ENCODE results near the gene AUTS2.

AUTS2 gene

DNA sequence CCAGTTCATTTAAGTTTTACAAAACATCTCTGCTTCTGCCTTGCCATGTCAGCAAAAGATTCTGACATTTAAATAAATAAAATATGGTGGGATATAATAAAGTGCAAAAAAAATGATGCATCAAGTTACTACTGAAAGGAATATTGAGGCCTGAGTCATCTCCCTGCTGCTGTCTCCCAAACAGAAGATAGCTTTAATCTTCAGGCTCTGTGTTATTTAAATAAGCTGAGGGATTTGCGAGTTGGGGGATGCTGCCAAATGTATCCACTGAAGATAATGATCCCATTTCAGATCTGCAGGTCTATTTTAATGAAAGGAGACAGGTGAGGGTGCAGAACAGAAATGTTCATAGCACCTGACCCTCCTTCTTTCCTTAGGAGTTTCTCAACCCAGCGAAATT, 720.8 kb downstream of the AUTS2 start (continued):
- TF ChIP-seq, protein P1, sequence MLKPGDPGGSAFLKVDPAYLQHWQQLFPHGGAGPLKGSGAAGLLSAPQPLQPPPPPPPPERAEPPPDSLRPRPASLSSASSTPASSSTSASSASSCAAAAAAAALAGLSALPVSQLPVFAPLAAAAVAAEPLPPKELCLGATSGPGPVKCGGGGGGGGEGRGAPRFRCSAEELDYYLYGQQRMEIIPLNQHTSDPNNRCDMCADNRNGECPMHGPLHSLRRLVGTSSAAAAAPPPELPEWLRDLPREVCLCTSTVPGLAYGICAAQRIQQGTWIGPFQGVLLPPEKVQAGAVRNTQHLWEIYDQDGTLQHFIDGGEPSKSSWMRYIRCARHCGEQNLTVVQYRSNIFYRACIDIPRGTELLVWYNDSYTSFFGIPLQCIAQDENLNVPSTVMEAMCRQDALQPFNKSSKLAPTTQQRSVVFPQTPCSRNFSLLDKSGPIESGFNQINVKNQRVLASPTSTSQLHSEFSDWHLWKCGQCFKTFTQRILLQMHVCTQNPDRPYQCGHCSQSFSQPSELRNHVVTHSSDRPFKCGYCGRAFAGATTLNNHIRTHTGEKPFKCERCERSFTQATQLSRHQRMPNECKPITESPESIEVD (tag by site-specific recombination; IDR thresholded peaks at IDR 0.05) = no peak
- no peak for TF ChIP-seq ZNF239 (tag by site-specific recombination; IDR thresholded peaks at IDR 0.05)

DNA sequence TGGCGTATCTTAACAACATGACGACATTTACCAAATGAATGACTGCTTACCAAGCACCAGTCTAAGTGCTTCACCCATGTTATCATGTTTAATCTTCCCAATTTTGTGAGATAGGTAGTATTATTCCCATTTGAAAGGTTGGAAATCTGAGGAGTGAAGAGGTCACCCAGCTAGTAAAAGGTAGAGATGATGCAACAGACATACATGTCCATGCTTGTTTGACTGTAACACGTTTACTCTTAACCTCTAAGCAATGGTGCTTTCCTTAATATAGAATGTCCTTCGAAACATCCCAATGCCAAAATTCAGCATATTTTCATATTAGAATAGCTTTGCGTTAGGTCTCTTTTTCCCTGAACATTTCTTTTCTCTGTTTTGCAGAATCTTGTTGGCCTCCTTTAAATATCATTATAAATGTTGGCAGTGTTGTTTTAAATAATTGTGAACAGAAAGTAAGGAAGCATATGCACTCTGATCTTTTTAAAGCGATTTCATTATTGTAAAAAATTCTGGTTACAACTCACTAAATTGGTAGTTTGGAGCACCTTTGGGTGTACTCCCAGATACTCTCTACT, 722.8 kb downstream of the AUTS2 start:
- Histone ChIP-seq H3K27ac (ENCODE audit: extremely low read depth, low read depth, low read length) (no peak overlapping the region), H3K9me3 (ENCODE audit: control insufficient read depth, insufficient read depth, low read depth, low read length) (no peaks in the 10 kb centered on the region), H3K4me1 (ENCODE audit: control insufficient read depth, insufficient read depth, low read length) (peaks cover 3% of the 10 kb centered on the region), H3K36me3 (ENCODE audit: control insufficient read depth in 2 of 2, insufficient read depth in 1 of 2, low read length in 2 of 2) (no peaks in the 10 kb centered on the region), H3K4me3 (ENCODE audit: low read depth, low read length) (no peak overlapping the region)
- ChIA-PET POLR2A (no interaction called here), CTCF (no interaction called here)
- TF ChIP-seq ZNF785 (tag by site-specific recombination; IDR thresholded peaks at IDR 0.05) (no peak), ZNF530 (tag by site-specific recombination; IDR thresholded peaks at IDR 0.05; ENCODE audit: low read depth) (no peak), ZNF623 (tag by site-specific recombination; IDR thresholded peaks at IDR 0.05) (no peak), ZNF48 (tag by site-specific recombination; IDR thresholded peaks at IDR 0.05) (no peak), SP7 (tag by site-specific recombination; IDR thresholded peaks at IDR 0.05) (no peak), ZNF354C (tag by site-specific recombination; IDR thresholded peaks at IDR 0.05; ENCODE audit: borderline replicate concordance, low read depth) (no peak), ZNF37A (tag by site-specific recombination; IDR thresholded peaks at IDR 0.05) (no peak), GLI2 (tag by site-specific recombination; IDR thresholded peaks at IDR 0.05; ENCODE audit: borderline replicate concordance, low read depth) (no peak), ZNF571 (tag by site-specific recombination; IDR thresholded peaks at IDR 0.05) (no peak), MYNN (tag by site-specific recombination; IDR thresholded peaks at IDR 0.05; ENCODE audit: borderline replicate concordance) (no peak), ZNF24 (tag by site-specific recombination; IDR thresholded peaks at IDR 0.05) (no peak), ZNF174 (tag by site-specific recombination; IDR thresholded peaks at IDR 0.05) (no peak), MZF1 (tag by site-specific recombination; IDR thresholded peaks at IDR 0.05; ENCODE audit: borderline replicate concordance) (no peak), ZNF184 (tag by site-specific recombination; IDR thresholded peaks at IDR 0.05) (no peak), ZNF132 (tag by site-specific recombination; IDR thresholded peaks at IDR 0.05; ENCODE audit: borderline replicate concordance) (no peak)
- TF ChIP-seq, protein P2, sequence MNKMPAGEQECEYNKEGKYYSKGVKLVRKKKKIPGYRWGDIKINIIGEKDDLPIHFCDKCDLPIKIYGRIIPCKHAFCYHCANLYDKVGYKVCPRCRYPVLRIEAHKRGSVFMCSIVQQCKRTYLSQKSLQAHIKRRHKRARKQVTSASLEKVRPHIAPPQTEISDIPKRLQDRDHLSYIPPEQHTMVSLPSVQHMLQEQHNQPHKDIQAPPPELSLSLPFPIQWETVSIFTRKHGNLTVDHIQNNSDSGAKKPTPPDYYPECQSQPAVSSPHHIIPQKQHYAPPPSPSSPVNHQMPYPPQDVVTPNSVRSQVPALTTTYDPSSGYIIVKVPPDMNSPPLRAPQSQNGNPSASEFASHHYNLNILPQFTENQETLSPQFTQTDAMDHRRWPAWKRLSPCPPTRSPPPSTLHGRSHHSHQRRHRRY (tag by site-specific recombination; IDR thresholded peaks at IDR 0.05) = no peak
- TF ChIP-seq, protein P3, sequence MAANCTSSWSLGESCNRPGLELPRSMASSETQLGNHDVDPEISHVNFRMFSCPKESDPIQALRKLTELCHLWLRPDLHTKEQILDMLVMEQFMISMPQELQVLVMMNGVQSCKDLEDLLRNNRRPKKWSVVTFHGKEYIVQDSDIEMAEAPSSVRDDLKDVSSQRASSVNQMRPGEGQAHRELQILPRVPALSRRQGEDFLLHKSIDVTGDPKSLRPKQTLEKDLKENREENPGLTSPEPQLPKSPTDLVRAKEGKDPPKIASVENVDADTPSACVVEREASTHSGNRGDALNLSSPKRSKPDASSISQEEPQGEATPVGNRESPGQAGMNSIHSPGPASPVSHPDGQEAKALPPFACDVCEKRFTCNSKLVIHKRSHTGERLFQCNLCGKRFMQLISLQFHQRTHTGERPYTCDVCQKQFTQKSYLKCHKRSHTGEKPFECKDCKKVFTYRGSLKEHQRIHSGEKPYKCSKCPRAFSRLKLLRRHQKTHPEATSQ (tag by site-specific recombination; IDR thresholded peaks at IDR 0.05) = no peak
- TF ChIP-seq, protein P4, sequence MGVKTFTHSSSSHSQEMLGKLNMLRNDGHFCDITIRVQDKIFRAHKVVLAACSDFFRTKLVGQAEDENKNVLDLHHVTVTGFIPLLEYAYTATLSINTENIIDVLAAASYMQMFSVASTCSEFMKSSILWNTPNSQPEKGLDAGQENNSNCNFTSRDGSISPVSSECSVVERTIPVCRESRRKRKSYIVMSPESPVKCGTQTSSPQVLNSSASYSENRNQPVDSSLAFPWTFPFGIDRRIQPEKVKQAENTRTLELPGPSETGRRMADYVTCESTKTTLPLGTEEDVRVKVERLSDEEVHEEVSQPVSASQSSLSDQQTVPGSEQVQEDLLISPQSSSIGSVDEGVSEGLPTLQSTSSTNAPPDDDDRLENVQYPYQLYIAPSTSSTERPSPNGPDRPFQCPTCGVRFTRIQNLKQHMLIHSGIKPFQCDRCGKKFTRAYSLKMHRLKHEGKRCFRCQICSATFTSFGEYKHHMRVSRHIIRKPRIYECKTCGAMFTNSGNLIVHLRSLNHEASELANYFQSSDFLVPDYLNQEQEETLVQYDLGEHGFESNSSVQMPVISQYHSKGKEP (tag by site-specific recombination; IDR thresholded peaks at IDR 0.05) = no peak
